Activated naive CD8-positive, alpha-beta T cell (primary cell): ENCODE measurements around the gene PCBP3.
"Not testable (repeated sequence)": the region's sequence is repeated elsewhere in the genome, so short reads cannot be mapped to it uniquely, and the experiment has no call there.

Experiments used
- H3K27ac Mint-ChIP-seq: one replicate; pipeline ENCODE4 v1.8.0; 2021; ENCODE audit warnings: mixed read lengths
- H3K27me3 Mint-ChIP-seq: one replicate; pipeline ENCODE4 v1.8.0; 2021; ENCODE audit warnings: mixed read lengths
- H3K36me3 Mint-ChIP-seq: one replicate; pipeline ENCODE4 v1.8.0; 2021; ENCODE audit warnings: mixed read lengths
- H3K4me1 Mint-ChIP-seq: one replicate; pipeline ENCODE4 v1.8.0; 2021; ENCODE audit warnings: low read depth, mixed read lengths
- H3K4me3 Mint-ChIP-seq: one replicate; pipeline ENCODE4 v1.8.0; 2021; ENCODE audit warnings: mild to moderate bottlenecking, mixed read lengths
- H3K9me3 Mint-ChIP-seq: one replicate; pipeline ENCODE4 v1.8.0; 2021; ENCODE audit warnings: low read depth, mixed read lengths

Gene PCBP3

DNA sequence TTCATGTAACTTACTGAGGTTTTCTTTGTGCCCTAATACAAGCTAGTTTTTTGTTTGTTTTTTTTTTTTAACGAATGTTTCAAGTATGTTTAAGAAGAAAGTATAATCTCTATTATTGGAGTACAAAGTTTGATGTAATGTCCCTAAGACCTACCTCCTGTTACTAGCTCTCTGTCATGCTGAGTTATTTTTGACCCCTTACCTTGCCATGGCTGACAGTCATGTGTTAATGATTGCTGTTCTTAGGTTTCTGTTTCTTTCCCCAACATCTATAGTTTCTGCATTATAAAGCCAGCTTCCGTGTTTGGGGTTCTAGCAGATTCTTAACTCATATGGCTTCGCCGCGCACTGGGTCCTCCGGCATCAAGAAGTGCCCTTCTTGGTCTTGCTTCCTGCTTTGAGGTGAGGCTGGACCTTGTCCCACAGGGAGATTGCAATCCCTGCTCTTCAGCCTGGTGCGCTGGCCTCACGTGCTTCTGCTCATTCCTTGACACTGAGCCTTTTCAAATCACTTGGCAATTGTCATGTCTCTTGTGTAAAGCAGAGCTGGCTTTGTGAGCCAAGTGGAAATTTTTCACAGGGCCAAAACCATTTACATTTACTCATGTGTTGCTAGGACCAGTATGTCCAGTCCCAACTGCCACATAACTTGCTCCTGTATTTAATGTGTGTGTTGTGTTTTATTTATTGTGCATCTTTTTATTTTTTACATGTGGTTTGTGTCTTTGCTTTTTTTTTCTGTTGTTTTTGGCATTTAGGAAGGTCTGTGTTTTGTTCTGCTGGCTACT, 203.0 kb downstream of the PCBP3 start:
- Mint-ChIP-seq H3K4me3 (no peak overlapping the region), H3K9me3 (peaks cover 7% of the 10 kb centered on the region), H3K36me3 (peaks cover 4% of the 10 kb centered on the region), H3K27ac (no peak overlapping the region), H3K4me1 (peaks cover 12% of the 10 kb centered on the region), H3K27me3 (peaks cover 4% of the 10 kb centered on the region)

DNA sequence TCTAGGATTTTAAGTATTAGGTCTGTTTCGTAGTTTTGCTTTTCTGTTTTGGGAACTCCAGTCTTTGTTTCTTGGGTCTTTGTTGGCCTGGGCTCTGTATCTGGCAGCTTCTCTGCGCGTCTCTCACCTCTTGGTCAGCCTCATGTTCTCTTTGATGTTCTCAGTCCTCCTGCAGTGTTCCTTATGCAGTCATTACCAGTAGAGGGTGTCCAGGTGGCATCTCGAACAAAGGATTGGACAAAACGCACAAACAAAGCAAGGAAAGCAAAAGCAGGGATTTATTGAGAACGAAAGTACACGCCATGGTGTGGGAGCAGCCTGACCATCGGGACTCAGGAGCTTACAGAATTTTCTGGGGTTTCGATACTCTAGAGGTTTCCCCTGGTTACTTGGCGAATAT, 204.3 kb downstream of the PCBP3 start:
- H3K4me3 Mint-ChIP-seq, result no peak overlapping the region
- H3K27ac Mint-ChIP-seq, result no peak overlapping the region
- H3K27me3 Mint-ChIP-seq, result peaks cover 4% of the 10 kb centered on the region
- no peaks in the 10 kb centered on the region for H3K9me3 Mint-ChIP-seq
- no peaks in the 10 kb centered on the region for H3K36me3 Mint-ChIP-seq
- H3K4me1 Mint-ChIP-seq, result peaks cover 12% of the 10 kb centered on the region

GRCh38 chr21:45848331-45848730, 204.8 kb downstream of the PCBP3 start:
- no peaks in the 10 kb centered on the region for H3K36me3 Mint-ChIP-seq
- H3K4me1 Mint-ChIP-seq, result peaks cover 12% of the 10 kb centered on the region
- H3K27me3 Mint-ChIP-seq, result peaks cover 4% of the 10 kb centered on the region
- H3K27ac Mint-ChIP-seq, result no peak overlapping the region
- H3K4me3 Mint-ChIP-seq, result no peak overlapping the region
- H3K9me3 Mint-ChIP-seq, result no peaks in the 10 kb centered on the region

GRCh38 chr21:45848805-45849204, 205.3 kb downstream of the PCBP3 start:
- H3K27ac Mint-ChIP-seq, result no peak overlapping the region
- no peaks in the 10 kb centered on the region for H3K9me3 Mint-ChIP-seq
- H3K4me3 Mint-ChIP-seq, result no peak overlapping the region
- H3K36me3 Mint-ChIP-seq, result no peaks in the 10 kb centered on the region
- peaks cover 12% of the 10 kb centered on the region for H3K4me1 Mint-ChIP-seq
- peaks cover 4% of the 10 kb centered on the region for H3K27me3 Mint-ChIP-seq

DNA sequence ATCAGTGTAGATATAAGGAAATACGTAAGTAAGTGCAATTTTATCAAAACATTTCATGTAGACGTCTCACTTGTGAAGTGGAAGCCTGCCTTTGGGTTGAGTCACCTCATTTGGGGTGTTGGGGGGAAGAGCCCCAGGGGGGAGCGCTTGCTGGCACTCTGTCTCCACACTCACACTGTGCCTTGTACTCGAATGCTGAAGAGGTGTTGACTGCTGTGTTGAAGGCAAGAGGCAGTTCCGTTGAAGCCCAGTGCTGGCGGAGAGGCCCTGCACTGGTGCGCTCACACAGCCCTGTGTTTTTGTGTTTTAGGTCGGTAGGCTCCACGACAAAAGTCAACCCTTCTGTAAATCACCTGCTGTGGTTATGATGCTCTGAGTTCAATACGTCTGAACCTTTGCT, 206.1 kb downstream of the PCBP3 start:
- no peaks in the 10 kb centered on the region for H3K9me3 Mint-ChIP-seq
- peaks cover 5% of the 10 kb centered on the region for H3K27me3 Mint-ChIP-seq
- no peak overlapping the region for H3K27ac Mint-ChIP-seq
- no peaks in the 10 kb centered on the region for H3K36me3 Mint-ChIP-seq
- H3K4me1 Mint-ChIP-seq, result peaks cover 12% of the 10 kb centered on the region
- H3K4me3 Mint-ChIP-seq, result no peak overlapping the region

GRCh38 chr21:45850181-45850580, 206.7 kb downstream of the PCBP3 start:
- H3K9me3 Mint-ChIP-seq, result no peaks in the 10 kb centered on the region
- no peak overlapping the region for H3K4me3 Mint-ChIP-seq
- peaks cover 8% of the 10 kb centered on the region for H3K4me1 Mint-ChIP-seq
- no peak overlapping the region for H3K27ac Mint-ChIP-seq
- no peaks in the 10 kb centered on the region for H3K36me3 Mint-ChIP-seq
- H3K27me3 Mint-ChIP-seq, result peaks cover 6% of the 10 kb centered on the region

GRCh38 chr21:45852386-45852785, 208.9 kb downstream of the PCBP3 start:
- H3K4me1 Mint-ChIP-seq, H3K36me3 Mint-ChIP-seq, H3K27me3 Mint-ChIP-seq, H3K9me3 Mint-ChIP-seq, H3K4me3 Mint-ChIP-seq, H3K27ac Mint-ChIP-seq: not testable (repeated sequence)

DNA sequence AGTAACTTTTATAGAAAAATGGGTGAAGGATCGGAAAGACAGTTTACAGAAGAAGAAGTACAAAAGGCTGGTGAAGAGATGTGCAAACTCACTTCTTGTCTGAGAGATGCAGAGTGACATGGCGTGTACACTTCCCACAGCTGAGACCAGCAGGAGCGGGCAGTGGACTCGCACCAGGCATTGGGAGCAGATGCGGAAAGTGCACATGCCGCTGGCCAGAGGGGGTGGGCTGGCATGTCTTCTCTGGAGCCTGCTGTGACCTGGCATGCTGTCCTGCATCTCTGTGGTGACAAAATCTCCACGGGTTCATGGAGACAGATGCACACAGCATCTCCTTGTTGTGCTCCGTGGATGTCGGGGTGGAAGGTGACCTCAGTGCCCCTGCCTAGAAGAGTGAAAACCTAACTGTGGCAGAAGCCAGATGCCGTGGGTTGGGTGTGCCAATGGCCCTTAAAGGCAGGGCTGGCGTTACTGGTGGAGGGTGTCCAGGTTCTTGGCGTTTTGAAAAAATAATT, 209.4 kb downstream of the PCBP3 start:
- H3K4me3 Mint-ChIP-seq, result no peak overlapping the region
- H3K4me1 Mint-ChIP-seq, result no peaks in the 10 kb centered on the region
- no peaks in the 10 kb centered on the region for H3K36me3 Mint-ChIP-seq
- no peaks in the 10 kb centered on the region for H3K9me3 Mint-ChIP-seq
- H3K27ac Mint-ChIP-seq, result no peak overlapping the region
- H3K27me3 Mint-ChIP-seq, result peaks cover 6% of the 10 kb centered on the region

GRCh38 chr21:45853703-45854342, 210.3 kb downstream of the PCBP3 start:
- Mint-ChIP-seq H3K4me3 (no peak overlapping the region), H3K27me3 (peaks cover 6% of the 10 kb centered on the region), H3K9me3 (no peaks in the 10 kb centered on the region), H3K27ac (no peak overlapping the region), H3K36me3 (no peaks in the 10 kb centered on the region), H3K4me1 (no peaks in the 10 kb centered on the region)

DNA sequence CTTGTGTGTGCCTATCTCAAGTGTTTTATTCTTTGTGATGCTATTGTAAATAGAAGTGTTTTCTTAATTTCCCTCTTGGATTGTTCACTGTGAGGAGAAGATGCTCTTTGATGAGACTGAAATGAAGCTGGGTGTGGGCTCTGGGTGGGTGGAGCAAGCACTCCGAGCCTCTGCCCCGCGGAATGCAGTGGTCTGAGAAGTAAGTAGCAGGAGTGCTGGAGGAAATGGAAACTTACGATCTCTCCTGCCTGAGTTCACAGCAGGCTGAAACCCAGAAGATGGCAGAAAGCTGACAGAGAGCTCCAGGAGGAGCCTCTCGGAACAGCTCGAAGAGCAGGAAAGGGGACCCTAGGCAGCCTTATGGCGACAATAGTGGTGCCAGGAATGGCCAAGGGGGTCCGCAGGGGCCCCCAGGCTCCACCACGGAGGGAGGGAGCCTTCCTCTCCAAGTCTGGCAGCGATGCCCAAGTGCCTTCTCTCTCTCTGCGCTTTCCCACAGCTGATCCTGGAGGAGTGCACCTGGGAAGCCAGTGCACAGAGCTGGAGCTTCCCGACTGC, 211.2 kb downstream of the PCBP3 start:
- Mint-ChIP-seq H3K9me3 (no peaks in the 10 kb centered on the region), H3K4me3 (no peak overlapping the region), H3K4me1 (no peaks in the 10 kb centered on the region)

GRCh38 chr21:45855248-45855811, 211.8 kb downstream of the PCBP3 start:
- Mint-ChIP-seq H3K9me3 (no peaks in the 10 kb centered on the region), H3K36me3 (no peaks in the 10 kb centered on the region), H3K27ac (no peak overlapping the region), H3K27me3 (peaks cover 6% of the 10 kb centered on the region), H3K4me1 (no peaks in the 10 kb centered on the region), H3K4me3 (no peak overlapping the region)

More for the DNA sequence above, 211.2 kb downstream of the PCBP3 start:
- H3K27me3 Mint-ChIP-seq, result peaks cover 6% of the 10 kb centered on the region
- no peak overlapping the region for H3K27ac Mint-ChIP-seq
- no peaks in the 10 kb centered on the region for H3K36me3 Mint-ChIP-seq

DNA sequence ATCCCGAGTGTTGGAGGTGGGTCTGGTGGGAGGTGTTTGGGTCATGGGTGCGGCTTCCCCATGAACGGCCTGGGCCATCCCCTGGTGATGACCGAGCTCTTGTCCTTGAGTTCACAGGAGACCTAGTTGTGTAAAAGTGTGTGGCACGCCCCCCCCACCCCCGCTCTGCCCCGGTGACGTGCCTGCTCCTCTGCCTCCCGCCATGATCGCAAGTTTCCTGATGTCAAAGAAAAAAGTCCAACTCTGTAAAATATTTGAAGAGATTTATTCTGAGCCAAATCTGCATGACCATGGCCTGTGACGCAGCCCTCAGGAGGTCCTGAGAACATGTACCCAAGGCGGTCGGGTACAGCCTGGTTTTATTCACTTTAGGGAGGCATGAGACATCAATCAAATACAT, 212.9 kb downstream of the PCBP3 start:
- Mint-ChIP-seq H3K27me3 (peaks cover 2% of the 10 kb centered on the region), H3K4me1 (no peaks in the 10 kb centered on the region), H3K36me3 (no peaks in the 10 kb centered on the region), H3K9me3 (no peaks in the 10 kb centered on the region), H3K27ac (no peak overlapping the region), H3K4me3 (no peak overlapping the region)

- H3K4me3 Mint-ChIP-seq, result no peak overlapping the region
- no peaks in the 10 kb centered on the region for H3K36me3 Mint-ChIP-seq
- no peaks in the 10 kb centered on the region for H3K9me3 Mint-ChIP-seq
- no peak overlapping the region for H3K27ac Mint-ChIP-seq
- peaks cover 2% of the 10 kb centered on the region for H3K27me3 Mint-ChIP-seq
- no peaks in the 10 kb centered on the region for H3K4me1 Mint-ChIP-seq
Measured at GRCh38 chr21:45856906-45857305, 213.4 kb downstream of the PCBP3 start.

DNA sequence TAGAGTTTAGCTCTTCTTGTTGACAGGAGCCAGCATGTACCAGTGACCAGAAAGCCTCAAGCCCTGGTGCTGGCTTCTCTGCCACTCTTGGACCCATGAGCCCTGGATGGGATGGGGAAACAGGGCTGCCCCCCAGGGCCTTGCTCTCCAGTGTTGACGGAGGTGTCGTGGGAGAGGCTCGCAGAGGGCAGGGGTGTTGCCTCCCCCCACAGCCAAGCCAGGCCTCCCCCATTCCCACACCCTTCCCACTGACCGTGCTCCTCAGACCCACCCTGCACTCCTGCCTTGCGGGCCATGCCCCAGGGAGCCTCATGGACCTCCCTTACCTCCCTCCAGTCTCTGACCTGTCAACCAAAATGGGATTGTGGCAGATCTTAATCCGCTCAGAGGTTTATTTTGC, 214.2 kb downstream of the PCBP3 start:
- no peak overlapping the region for H3K27ac Mint-ChIP-seq
- peaks cover 2% of the 10 kb centered on the region for H3K27me3 Mint-ChIP-seq
- no peak overlapping the region for H3K4me3 Mint-ChIP-seq
- H3K36me3 Mint-ChIP-seq, result no peaks in the 10 kb centered on the region
- no peaks in the 10 kb centered on the region for H3K9me3 Mint-ChIP-seq
- H3K4me1 Mint-ChIP-seq, result no peaks in the 10 kb centered on the region

DNA sequence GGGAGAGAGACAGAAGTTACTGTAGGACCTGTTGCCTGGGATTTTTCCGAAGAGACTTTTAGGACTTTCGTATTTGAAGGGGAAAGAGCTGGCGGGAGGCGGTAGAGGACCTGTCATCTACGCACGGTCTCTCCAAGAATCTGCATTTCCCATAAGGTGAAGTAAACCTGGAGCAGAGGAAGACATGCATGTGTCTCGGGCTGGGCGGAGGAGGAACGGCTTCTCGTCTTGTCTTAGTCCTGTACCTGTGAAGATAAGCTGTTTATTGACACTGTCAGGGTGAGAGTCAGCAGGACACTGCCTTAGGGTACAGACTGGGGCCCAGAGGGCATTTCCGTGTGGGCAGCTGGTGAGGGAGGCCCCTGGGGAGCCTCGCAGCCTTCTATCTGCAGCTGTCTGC, 214.7 kb downstream of the PCBP3 start:
- Mint-ChIP-seq H3K9me3 (no peaks in the 10 kb centered on the region), H3K27me3 (peaks cover 2% of the 10 kb centered on the region), H3K4me1 (no peaks in the 10 kb centered on the region), H3K36me3 (no peaks in the 10 kb centered on the region), H3K4me3 (no peak overlapping the region), H3K27ac (no peak overlapping the region)
